HEK293 (cell line): Measurements from ENCODE around the gene SLC35B4.

Experiments
- CTCF ChIA-PET: fragments of 350-600 bp; formaldehyde crosslinking; extraction: SDS; loops from one replicate; lab custom pipeline; 2021; ENCODE audit warnings: antibody characterized with exemption; lab: Yijun Ruan, JAX
- POLR2A ChIA-PET: fragments of 300-600 bp; formaldehyde crosslinking; extraction: SDS; loops from one replicate; lab custom pipeline; 2020; ENCODE audit warnings: antibody characterized with exemption, inconsistent platforms; lab: Yijun Ruan, JAX
- H3K27ac ChIP-seq: fragments of 200-500 bp; sonication (Bioruptor generic); 2 replicates; pipeline ENCODE4 v1.5.1; 2014; ENCODE audit warnings: low read depth, low read length, control low read depth, inconsistent platforms; ENCODE audit errors: extremely low read depth
- H3K36me3 ChIP-seq, 2 experiments: fragments of 200-500 bp in 1 of 2; sonication (Bioruptor generic) in 1 of 2; 1 replicate in 1 of 2; 2 replicates in 1 of 2; pipeline ENCODE4 v1.5.1; 2014 to 2017; ENCODE audit warnings: inconsistent platforms in 2 of 2, low read length in 2 of 2; ENCODE audit not compliant: control insufficient read depth in 2 of 2, insufficient read depth in 1 of 2
- H3K4me1 ChIP-seq: fragments of 200-500 bp; sonication (Bioruptor generic); 2 replicates; pipeline ENCODE4 v1.5.1; 2014; ENCODE audit warnings: mild to moderate bottlenecking, low read length, inconsistent platforms; ENCODE audit not compliant: control insufficient read depth, insufficient read depth
- H3K4me3 ChIP-seq: 2 replicates; pipeline ENCODE4 v1.5.1; 2011; ENCODE audit warnings: low read depth, mild to moderate bottlenecking, control low read depth, low read length, moderate library complexity
- H3K9me3 ChIP-seq: fragments of 200-500 bp; sonication (Bioruptor generic); 2 replicates; pipeline ENCODE4 v1.5.1; 2014; ENCODE audit warnings: low read depth, low read length, inconsistent platforms; ENCODE audit not compliant: control insufficient read depth, insufficient read depth
- MEIS1 ChIP-seq: sonication (generic); formaldehyde crosslinking; IDR thresholded peaks from 2 replicates; pipeline ENCODE4 v1.8.1; 2022; ENCODE audit warnings: missing genetic modification reagents, mild to moderate bottlenecking, borderline replicate concordance
- SCRT1 ChIP-seq: fragments of 450-650 bp; formaldehyde crosslinking; IDR thresholded peaks from 2 replicates; pipeline ENCODE4 v1.5.1; 2016; ENCODE audit warnings: missing biosample characterization, missing genetic modification characterization, borderline replicate concordance
- ZFHX2 ChIP-seq: fragments of 450-650 bp; formaldehyde crosslinking; conservative IDR thresholded peaks from 2 replicates; pipeline ENCODE4 v1.5.1; 2016; ENCODE audit warnings: missing biosample characterization, missing genetic modification characterization
- ZNF10 ChIP-seq: fragments of 450-650 bp; formaldehyde crosslinking; IDR thresholded peaks from 2 replicates; pipeline ENCODE4 v1.5.1; 2017; ENCODE audit warnings: missing biosample characterization, missing genetic modification characterization
- ZNF112 ChIP-seq: fragments of 450-650 bp; formaldehyde crosslinking; IDR thresholded peaks from 2 replicates; pipeline ENCODE4 v1.5.0; 2017; ENCODE audit warnings: missing biosample characterization, missing genetic modification characterization
- ZNF19 ChIP-seq: fragments of 450-650 bp; formaldehyde crosslinking; IDR thresholded peaks from 2 replicates; pipeline ENCODE4; 2016; ENCODE audit warnings: missing biosample characterization, missing genetic modification characterization, low read depth
- ZNF239 ChIP-seq: fragments of 450-650 bp; formaldehyde crosslinking; IDR thresholded peaks from 2 replicates; pipeline ENCODE4 v1.5.1; 2016; ENCODE audit warnings: missing biosample characterization, missing genetic modification characterization
- ZNF37A ChIP-seq: fragments of 450-650 bp; IDR thresholded peaks from 2 replicates; pipeline ENCODE4 v1.5.1; 2018; ENCODE audit warnings: missing biosample characterization, missing genetic modification characterization
- ZNF394 ChIP-seq: fragments of 450-650 bp; formaldehyde crosslinking; IDR thresholded peaks from 2 replicates; pipeline ENCODE4 v1.5.1; 2016; ENCODE audit warnings: missing biosample characterization, missing genetic modification characterization, mild to moderate bottlenecking, moderate library complexity, borderline replicate concordance
- ZNF433 ChIP-seq: fragments of 450-650 bp; formaldehyde crosslinking; IDR thresholded peaks from 2 replicates; pipeline ENCODE4 v1.5.1; 2016; ENCODE audit warnings: missing biosample characterization, missing genetic modification characterization, low read depth
- ZNF530 ChIP-seq: fragments of 450-650 bp; formaldehyde crosslinking; IDR thresholded peaks from 2 replicates; pipeline ENCODE4 v1.5.1; 2016; ENCODE audit warnings: low read depth, missing biosample characterization, missing genetic modification characterization
- ZNF548 ChIP-seq: fragments of 450-650 bp; formaldehyde crosslinking; IDR thresholded peaks from 2 replicates; pipeline ENCODE4 v1.5.1; 2016; ENCODE audit warnings: missing biosample characterization, missing genetic modification characterization
- ZNF558 ChIP-seq: fragments of 450-650 bp; formaldehyde crosslinking; IDR thresholded peaks from 2 replicates; pipeline ENCODE4 v1.5.1; 2016; ENCODE audit warnings: missing biosample characterization, missing genetic modification characterization
- ZNF560 ChIP-seq: fragments of 450-650 bp; formaldehyde crosslinking; IDR thresholded peaks from 2 replicates; pipeline ENCODE4 v1.5.1; 2017; ENCODE audit warnings: missing biosample characterization, missing genetic modification characterization, borderline replicate concordance
- ZNF777 ChIP-seq: fragments of 450-650 bp; formaldehyde crosslinking; IDR thresholded peaks from 2 replicates; pipeline ENCODE4 v1.5.1; 2017; ENCODE audit warnings: missing biosample characterization, missing genetic modification characterization, borderline replicate concordance
- ZNF792 ChIP-seq: fragments of 450-650 bp; formaldehyde crosslinking; IDR thresholded peaks from 2 replicates; pipeline ENCODE4 v1.5.1; 2016; ENCODE audit warnings: missing biosample characterization, missing genetic modification characterization
- ZNF837 ChIP-seq: fragments of 450-650 bp; formaldehyde crosslinking; IDR thresholded peaks from 2 replicates; pipeline ENCODE4 v1.5.1; 2016; ENCODE audit warnings: missing biosample characterization, missing genetic modification characterization
- ZNF843 ChIP-seq: fragments of 450-650 bp; formaldehyde crosslinking; IDR thresholded peaks from 2 replicates; pipeline ENCODE4 v1.5.1; 2016; ENCODE audit warnings: missing biosample characterization, missing genetic modification characterization
- ZSCAN4 ChIP-seq: fragments of 450-650 bp; formaldehyde crosslinking; IDR thresholded peaks from 2 replicates; pipeline ENCODE4 v1.5.1; 2017; ENCODE audit warnings: missing biosample characterization, missing genetic modification characterization
- ZXDB ChIP-seq: fragments of 450-650 bp; formaldehyde crosslinking; IDR thresholded peaks from 2 replicates; pipeline ENCODE4 v1.5.1; 2016; ENCODE audit warnings: missing biosample characterization, missing genetic modification characterization
- TF ChIP-seq, protein P1 (sequence below): fragments of 450-650 bp; formaldehyde crosslinking; IDR thresholded peaks from 2 replicates; pipeline ENCODE4 v1.5.1; 2016; ENCODE audit warnings: missing biosample characterization, missing genetic modification characterization
- TF ChIP-seq, protein P2 (sequence below): fragments of 450-650 bp; formaldehyde crosslinking; optimal IDR thresholded peaks from 2 replicates; pipeline ENCODE3; 2016; ENCODE audit warnings: missing biosample characterization, mild to moderate bottlenecking, missing genetic modification characterization
- TF ChIP-seq, protein P3 (sequence below): fragments of 450-650 bp; formaldehyde crosslinking; IDR thresholded peaks from 2 replicates; pipeline ENCODE4 v1.5.1; 2016; ENCODE audit warnings: missing biosample characterization, missing genetic modification characterization
- TF ChIP-seq, protein P4 (sequence below): fragments of 450-650 bp; IDR thresholded peaks from 2 replicates; pipeline ENCODE4 v1.5.1; 2018; ENCODE audit warnings: missing biosample characterization, missing genetic modification characterization

The SLC35B4 gene

DNA sequence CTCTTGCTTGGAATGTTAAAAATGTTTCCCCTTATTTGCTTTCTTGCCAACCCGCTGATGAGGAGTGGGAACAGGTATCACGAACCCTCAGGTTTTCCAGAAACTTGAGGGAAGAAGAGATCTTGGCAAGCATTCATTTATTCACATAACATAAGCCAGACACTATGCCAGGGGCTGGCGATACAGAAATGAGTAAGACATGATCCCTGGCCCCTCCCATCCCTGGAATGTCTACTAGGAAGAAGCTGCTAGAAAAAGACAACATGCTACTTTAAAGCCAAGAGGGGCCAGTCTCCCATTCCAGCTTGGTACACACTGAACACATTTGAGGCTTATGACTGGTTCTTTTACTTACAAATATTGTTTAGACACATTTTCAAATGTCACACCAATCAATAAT lies 26.4 kb downstream of the SLC35B4 start:
- H3K27ac ChIP-seq, result no peak overlapping the region
- H3K4me3 ChIP-seq, result no peak overlapping the region
- peaks cover under 1 to 36% of the 10 kb centered on the region in 2 experiments; a peak in 2 of 3 replicates for H3K36me3 ChIP-seq
- CTCF ChIA-PET, result no interaction called here
- no peaks in the 10 kb centered on the region for H3K4me1 ChIP-seq
- TF ChIP-seq ZNF548 (no peak), ZNF433 (no peak), ZNF530 (tag by site-specific recombination) (no peak), ZNF10 (tag by site-specific recombination) (no peak), ZNF394 (tag by site-specific recombination) (no peak), MEIS1 (CRISPR knock-in tag) (no peak)
- TF ChIP-seq, protein P1, sequence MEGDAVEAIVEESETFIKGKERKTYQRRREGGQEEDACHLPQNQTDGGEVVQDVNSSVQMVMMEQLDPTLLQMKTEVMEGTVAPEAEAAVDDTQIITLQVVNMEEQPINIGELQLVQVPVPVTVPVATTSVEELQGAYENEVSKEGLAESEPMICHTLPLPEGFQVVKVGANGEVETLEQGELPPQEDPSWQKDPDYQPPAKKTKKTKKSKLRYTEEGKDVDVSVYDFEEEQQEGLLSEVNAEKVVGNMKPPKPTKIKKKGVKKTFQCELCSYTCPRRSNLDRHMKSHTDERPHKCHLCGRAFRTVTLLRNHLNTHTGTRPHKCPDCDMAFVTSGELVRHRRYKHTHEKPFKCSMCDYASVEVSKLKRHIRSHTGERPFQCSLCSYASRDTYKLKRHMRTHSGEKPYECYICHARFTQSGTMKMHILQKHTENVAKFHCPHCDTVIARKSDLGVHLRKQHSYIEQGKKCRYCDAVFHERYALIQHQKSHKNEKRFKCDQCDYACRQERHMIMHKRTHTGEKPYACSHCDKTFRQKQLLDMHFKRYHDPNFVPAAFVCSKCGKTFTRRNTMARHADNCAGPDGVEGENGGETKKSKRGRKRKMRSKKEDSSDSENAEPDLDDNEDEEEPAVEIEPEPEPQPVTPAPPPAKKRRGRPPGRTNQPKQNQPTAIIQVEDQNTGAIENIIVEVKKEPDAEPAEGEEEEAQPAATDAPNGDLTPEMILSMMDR (tag by site-specific recombination), result no peak
- POLR2A ChIA-PET, result no interaction called here
- H3K9me3 ChIP-seq, result no peaks in the 10 kb centered on the region

DNA sequence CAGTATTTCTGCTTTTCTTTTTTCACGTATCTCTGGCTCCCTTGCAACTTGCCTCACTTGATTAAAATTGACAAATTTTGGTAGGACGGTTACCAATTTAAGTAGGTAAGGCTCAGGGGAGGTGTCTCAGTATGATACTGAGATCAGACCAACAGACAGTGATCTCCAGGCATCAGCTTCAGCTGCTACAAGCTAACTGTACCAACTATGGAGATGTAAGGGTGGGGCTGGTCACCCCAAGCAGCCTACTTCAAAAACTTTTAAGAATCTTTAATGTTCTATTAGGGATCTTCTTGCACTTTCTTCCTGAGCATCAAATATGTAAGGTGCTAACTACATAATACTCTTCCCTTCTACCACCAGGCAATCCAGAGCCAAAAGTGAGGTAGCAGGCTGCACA lies 26.9 kb downstream of the SLC35B4 start:
- POLR2A ChIA-PET, result no interaction called here
- peaks cover 0 to 32% of the 10 kb centered on the region in 2 experiments; a peak in 1 of 3 replicates for H3K36me3 ChIP-seq
- TF ChIP-seq ZNF239 (tag by site-specific recombination), result no peak
- TF ChIP-seq ZNF558 (tag by site-specific recombination), result no peak
- TF ChIP-seq ZNF837, result no peak
- TF ChIP-seq ZNF843 (tag by site-specific recombination), result no peak
- TF ChIP-seq ZNF792, result no peak
- no peak for TF ChIP-seq ZNF112 (tag by site-specific recombination)
- TF ChIP-seq ZNF19 (tag by site-specific recombination), result no peak
- TF ChIP-seq SCRT1, result no peak
- no peak for TF ChIP-seq ZFHX2
- TF ChIP-seq ZNF37A (tag by site-specific recombination), result no peak
- no peak for TF ChIP-seq ZNF560 (tag by site-specific recombination)
- TF ChIP-seq, protein P2, sequence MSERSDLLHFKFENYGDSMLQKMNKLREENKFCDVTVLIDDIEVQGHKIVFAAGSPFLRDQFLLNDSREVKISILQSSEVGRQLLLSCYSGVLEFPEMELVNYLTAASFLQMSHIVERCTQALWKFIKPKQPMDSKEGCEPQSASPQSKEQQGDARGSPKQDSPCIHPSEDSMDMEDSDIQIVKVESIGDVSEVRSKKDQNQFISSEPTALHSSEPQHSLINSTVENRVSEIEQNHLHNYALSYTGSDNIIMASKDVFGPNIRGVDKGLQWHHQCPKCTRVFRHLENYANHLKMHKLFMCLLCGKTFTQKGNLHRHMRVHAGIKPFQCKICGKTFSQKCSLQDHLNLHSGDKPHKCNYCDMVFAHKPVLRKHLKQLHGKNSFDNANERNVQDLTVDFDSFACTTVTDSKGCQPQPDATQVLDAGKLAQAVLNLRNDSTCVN, result no peak
- TF ChIP-seq ZXDB (tag by site-specific recombination), result no peak
- TF ChIP-seq, protein P3, sequence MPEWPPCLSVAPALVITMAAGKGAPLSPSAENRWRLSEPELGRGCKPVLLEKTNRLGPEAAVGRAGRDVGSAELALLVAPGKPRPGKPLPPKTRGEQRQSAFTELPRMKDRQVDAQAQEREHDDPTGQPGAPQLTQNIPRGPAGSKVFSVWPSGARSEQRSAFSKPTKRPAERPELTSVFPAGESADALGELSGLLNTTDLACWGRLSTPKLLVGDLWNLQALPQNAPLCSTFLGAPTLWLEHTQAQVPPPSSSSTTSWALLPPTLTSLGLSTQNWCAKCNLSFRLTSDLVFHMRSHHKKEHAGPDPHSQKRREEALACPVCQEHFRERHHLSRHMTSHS (tag by site-specific recombination), result no peak
- TF ChIP-seq, protein P4, sequence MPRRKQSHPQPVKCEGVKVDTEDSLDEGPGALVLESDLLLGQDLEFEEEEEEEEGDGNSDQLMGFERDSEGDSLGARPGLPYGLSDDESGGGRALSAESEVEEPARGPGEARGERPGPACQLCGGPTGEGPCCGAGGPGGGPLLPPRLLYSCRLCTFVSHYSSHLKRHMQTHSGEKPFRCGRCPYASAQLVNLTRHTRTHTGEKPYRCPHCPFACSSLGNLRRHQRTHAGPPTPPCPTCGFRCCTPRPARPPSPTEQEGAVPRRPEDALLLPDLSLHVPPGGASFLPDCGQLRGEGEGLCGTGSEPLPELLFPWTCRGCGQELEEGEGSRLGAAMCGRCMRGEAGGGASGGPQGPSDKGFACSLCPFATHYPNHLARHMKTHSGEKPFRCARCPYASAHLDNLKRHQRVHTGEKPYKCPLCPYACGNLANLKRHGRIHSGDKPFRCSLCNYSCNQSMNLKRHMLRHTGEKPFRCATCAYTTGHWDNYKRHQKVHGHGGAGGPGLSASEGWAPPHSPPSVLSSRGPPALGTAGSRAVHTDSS, result no peak
- no peak for TF ChIP-seq ZNF777
- TF ChIP-seq ZSCAN4 (tag by site-specific recombination), result no peak
- TF ChIP-seq, all 188 proteins: peak for 0
- H3K27ac ChIP-seq, result no peak overlapping the region
- H3K4me3 ChIP-seq, result no peak overlapping the region
- no peaks in the 10 kb centered on the region for H3K4me1 ChIP-seq
- CTCF ChIA-PET, result no interaction called here
- H3K9me3 ChIP-seq, result no peaks in the 10 kb centered on the region
